ENCODE data around the gene FADS2. TPM values are rescaled to one million over a fixed set of nuclear protein-coding genes. Genes with fewer than 3 reads are reported as not detected.

FADS2 gene
- total and polyA plus RNA-seq, 10 of the 15 experiments (the other 5 are each of a cell fraction or from before 2014, with no cell fraction given) = 3.3 to 313 (median 149) TPM

GRCh38 chr11:61905801-61906521, 77.9 kb downstream of the FADS2 start (continued):
- TF ChIP-seq, protein P1, sequence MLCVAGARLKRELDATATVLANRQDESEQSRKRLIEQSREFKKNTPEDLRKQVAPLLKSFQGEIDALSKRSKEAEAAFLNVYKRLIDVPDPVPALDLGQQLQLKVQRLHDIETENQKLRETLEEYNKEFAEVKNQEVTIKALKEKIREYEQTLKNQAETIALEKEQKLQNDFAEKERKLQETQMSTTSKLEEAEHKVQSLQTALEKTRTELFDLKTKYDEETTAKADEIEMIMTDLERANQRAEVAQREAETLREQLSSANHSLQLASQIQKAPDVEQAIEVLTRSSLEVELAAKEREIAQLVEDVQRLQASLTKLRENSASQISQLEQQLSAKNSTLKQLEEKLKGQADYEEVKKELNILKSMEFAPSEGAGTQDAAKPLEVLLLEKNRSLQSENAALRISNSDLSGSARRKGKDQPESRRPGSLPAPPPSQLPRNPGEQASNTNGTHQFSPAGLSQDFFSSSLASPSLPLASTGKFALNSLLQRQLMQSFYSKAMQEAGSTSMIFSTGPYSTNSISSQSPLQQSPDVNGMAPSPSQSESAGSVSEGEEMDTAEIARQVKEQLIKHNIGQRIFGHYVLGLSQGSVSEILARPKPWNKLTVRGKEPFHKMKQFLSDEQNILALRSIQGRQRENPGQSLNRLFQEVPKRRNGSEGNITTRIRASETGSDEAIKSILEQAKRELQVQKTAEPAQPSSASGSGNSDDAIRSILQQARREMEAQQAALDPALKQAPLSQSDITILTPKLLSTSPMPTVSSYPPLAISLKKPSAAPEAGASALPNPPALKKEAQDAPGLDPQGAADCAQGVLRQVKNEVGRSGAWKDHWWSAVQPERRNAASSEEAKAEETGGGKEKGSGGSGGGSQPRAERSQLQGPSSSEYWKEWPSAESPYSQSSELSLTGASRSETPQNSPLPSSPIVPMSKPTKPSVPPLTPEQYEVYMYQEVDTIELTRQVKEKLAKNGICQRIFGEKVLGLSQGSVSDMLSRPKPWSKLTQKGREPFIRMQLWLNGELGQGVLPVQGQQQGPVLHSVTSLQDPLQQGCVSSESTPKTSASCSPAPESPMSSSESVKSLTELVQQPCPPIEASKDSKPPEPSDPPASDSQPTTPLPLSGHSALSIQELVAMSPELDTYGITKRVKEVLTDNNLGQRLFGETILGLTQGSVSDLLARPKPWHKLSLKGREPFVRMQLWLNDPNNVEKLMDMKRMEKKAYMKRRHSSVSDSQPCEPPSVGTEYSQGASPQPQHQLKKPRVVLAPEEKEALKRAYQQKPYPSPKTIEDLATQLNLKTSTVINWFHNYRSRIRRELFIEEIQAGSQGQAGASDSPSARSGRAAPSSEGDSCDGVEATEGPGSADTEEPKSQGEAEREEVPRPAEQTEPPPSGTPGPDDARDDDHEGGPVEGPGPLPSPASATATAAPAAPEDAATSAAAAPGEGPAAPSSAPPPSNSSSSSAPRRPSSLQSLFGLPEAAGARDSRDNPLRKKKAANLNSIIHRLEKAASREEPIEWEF (IDR thresholded peaks at IDR 0.05; ENCODE audit: insufficient replicate concordance, low read depth, low read length) = no peak
- no peak for TF ChIP-seq RUNX3 (IDR thresholded peaks at IDR 0.05; ENCODE audit: low read length)
- no peak for TF ChIP-seq ZBTB33 (IDR thresholded peaks at IDR 0.05)
- TF ChIP-seq SIX5 (IDR thresholded peaks at IDR 0.05; ENCODE audit: low read depth, low read length, severe bottlenecking) = no peak
- no peak for TF ChIP-seq SUPT20H (IDR thresholded peaks at IDR 0.05; ENCODE audit: borderline replicate concordance, control insufficient read depth, low read depth, low read length)
- no peak for TF ChIP-seq ASH2L (IDR thresholded peaks at IDR 0.05; ENCODE audit: borderline replicate concordance, low read depth)
- no peak for TF ChIP-seq ZBTB11 (CRISPR knock-in tag; IDR thresholded peaks at IDR 0.05)
- no peak for TF ChIP-seq PML (IDR thresholded peaks at IDR 0.05; ENCODE audit: low read length)
- TF ChIP-seq, protein P2, sequence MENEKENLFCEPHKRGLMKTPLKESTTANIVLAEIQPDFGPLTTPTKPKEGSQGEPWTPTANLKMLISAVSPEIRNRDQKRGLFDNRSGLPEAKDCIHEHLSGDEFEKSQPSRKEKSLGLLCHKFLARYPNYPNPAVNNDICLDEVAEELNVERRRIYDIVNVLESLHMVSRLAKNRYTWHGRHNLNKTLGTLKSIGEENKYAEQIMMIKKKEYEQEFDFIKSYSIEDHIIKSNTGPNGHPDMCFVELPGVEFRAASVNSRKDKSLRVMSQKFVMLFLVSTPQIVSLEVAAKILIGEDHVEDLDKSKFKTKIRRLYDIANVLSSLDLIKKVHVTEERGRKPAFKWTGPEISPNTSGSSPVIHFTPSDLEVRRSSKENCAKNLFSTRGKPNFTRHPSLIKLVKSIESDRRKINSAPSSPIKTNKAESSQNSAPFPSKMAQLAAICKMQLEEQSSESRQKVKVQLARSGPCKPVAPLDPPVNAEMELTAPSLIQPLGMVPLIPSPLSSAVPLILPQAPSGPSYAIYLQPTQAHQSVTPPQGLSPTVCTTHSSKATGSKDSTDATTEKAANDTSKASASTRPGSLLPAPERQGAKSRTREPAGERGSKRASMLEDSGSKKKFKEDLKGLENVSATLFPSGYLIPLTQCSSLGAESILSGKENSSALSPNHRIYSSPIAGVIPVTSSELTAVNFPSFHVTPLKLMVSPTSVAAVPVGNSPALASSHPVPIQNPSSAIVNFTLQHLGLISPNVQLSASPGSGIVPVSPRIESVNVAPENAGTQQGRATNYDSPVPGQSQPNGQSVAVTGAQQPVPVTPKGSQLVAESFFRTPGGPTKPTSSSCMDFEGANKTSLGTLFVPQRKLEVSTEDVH (IDR thresholded peaks at IDR 0.05; ENCODE audit: low read depth, partially characterized antibody) = no peak
- TF ChIP-seq SPI1 (IDR thresholded peaks at IDR 0.05; ENCODE audit: borderline replicate concordance, insufficient read depth, low read depth, low read length) = no peak
- no peak for TF ChIP-seq MEF2B (IDR thresholded peaks at IDR 0.05; ENCODE audit: partially characterized antibody, poor library complexity, severe bottlenecking)

All from GM12878 (cell line).